NB4 (cell line): ENCODE measurements around the gene DYNC1H1.

ENCODE experiments used
- CTCF ChIP-seq: IDR thresholded peaks from one replicate; pipeline ENCODE4 v1.5.1; 2012; ENCODE audit warnings: low read depth, low read length
- MYC ChIP-seq: IDR thresholded peaks from 2 replicates; pipeline ENCODE4 v1.6.1; 2011; ENCODE audit warnings: low read depth, low read length
- POLR2A ChIP-seq: IDR thresholded peaks from 2 replicates; pipeline ENCODE4 v1.6.1; 2011; ENCODE audit warnings: mild to moderate bottlenecking; ENCODE audit not compliant: insufficient read length; ENCODE audit errors: extremely low read depth

DNA sequence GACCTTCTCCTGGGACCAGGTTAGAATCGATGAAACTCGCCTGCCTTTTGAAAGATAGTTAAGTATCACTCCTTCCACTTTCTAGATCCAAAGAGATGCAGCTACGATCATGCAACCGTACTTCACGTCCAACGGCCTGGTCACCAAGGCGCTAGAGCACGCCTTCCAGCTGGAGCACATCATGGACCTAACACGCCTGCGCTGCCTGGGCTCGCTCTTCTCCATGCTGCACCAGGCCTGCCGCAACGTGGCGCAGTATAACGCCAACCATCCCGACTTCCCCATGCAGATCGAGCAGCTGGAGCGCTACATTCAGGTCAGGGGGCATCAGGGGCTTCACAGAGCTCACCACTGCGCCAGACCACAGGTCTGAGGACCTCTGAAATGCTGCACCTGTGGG, 51.4 kb downstream of the DYNC1H1 start:
- TF ChIP-seq POLR2A (no peak), CTCF (no peak), MYC (no peak)
